Hematopoietic multipotent progenitor cell treated with erythropoietin and hydrocortisone succinate and interleukin-3 and kit ligand, for 17 days (in vitro differentiated cells): ENCODE results near the gene TMEM121.

Experiments
- DNase-seq: peaks from one replicate; pipeline ENCODE4 v3.0.0-alpha.2; 2015; ENCODE audit warnings: low spot score

TMEM121 gene

GRCh38 chr14:105498430-105499255 lies 27.7 kb upstream of the TMEM121 start:
- no peak for DNase-seq

GRCh38 chr14:105499256-105500035 lies 26.9 kb upstream of the TMEM121 start:
- no peak for DNase-seq

DNA sequence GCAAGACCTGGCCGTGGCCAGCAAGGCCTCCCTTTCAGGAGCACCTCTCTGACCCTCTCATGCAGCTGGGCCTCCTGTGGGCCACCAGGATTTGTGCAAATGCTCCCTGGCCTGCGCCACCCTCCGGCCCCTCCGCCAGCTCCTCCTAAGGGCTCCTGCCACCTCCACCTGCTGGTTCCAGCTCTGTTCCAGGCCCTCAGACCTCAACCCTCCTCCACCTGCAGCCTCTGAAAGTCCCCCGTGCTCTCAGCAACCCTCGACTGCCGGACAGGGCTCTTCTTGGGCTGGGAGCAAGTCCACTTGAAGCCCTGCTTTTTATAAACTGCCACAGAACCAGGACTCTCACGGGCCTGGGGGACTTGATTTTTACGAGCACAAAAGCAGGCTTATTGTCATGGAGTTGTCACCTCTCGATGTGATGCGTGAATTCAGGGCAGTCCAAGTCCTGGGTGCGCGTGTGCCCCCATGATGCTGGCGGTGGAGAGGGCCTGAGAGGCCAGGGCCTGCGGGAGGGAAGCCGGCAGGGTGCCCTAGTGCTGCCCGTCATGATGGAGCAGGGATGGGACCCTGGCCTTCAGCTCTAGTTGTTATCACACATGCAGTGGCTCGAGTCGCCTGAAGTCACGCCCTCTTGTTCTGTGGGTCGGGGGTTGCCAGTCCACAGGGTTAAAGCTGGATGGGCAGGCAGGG lies 26.2 kb upstream of the TMEM121 start:
- no peak for DNase-seq

DNA sequence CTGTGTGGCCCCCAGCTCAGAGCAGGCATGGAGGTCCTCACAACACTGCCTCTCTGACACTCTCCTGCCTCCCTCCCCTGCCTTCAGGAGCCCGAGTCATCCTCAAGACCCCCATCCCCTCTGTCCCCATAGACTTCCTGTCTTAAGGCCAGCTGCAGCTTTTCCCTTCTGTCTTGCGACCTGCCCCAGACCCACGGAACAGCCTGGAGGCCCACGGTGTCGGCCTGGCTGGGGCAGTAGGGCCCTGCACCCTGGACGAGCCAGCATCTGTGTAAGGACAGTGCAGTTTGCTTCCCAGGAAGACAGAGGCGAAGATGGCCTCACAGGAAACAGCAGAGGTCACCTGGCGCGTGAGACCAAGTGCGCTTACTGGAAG lies 25.7 kb upstream of the TMEM121 start:
- DNase-seq, result no peak

- no peak for DNase-seq
Measured at GRCh38 chr14:105501504-105502291, 24.7 kb upstream of the TMEM121 start.

DNA sequence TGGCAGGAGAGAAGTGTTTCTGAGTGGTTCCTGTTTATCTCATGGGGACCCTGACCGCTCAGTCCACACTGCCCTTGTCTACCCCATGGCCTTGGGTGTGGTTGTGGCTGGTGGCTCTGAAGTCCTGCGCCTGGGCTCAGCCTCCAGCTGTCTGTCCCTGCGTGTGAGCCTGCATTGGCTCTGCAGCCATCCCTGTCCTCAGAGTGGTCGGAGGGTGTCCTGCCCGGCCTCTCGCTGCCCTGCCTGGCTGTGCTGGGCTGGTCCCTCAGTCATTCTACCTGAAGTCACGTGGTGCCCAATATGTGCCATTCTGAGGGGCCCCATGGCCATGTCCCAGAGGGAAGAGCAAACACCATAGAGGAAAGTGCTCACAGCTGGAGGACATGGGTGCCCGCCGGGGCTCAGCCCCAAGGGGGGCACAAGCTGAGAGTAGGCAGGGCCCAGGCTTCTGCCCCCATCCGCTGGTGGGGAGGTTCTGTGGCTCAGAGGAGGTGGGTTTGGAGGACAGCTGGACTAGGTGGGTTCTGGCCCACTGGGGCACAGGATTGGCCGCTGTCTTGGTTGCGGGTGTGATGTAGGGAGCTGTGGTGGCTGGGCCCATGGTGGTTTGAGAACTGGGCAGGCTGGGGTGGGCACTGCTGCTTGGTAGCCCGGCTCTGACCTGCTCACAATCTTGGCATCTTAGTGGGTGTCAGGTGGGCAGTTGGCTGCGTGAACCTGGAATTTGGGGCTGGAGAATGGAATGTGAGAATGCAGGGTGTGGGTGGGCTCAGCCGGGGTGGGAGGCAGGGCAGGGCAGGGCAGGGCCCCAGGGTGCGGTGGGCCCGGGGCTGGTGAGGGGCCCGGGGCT lies 23.7 kb upstream of the TMEM121 start:
- no peak for DNase-seq

- DNase-seq, result no peak
Measured at GRCh38 chr14:105503296-105503640, 23.1 kb upstream of the TMEM121 start.

DNA sequence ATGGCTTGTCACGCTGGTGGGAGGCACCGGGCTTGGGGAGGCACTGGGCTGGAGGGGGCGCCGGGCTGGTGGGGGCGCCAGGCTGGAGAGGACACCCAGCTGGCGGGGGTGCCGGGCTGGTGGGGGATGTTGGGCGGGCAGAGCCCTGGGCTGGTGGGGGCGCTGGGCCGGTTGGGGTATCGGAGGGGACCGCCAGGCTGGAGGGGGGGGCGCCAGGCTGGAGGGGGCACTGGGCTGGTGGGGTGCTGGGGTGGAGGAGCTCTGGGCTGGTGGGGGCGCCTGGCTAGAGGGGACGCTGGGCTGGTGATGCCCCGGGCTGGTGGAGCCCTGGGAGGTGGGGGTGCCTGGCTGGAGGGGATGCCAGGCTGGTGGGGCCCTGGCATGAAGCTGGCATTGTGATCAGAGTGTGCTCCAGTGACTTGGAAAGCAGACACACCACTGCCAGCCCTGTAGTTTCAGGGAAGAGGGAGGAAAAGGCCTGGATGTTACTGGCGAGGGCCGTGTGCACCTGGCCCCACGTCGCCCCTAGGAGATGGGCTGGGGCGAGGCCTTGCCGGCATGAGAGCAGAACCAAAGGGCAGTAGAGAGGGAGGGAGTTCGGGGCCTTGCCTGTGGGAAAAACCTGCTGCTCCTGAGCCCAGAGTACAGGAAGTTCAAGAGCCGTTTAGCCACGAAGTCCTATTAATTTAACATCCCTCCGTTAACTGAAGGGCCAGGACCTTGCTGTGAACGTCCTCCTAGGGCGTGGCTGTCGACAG lies 22.3 kb upstream of the TMEM121 start:
- no peak for DNase-seq

GRCh38 chr14:105505101-105505500 lies 21.3 kb upstream of the TMEM121 start:
- no peak for DNase-seq

GRCh38 chr14:105507247-105507646 lies 19.1 kb upstream of the TMEM121 start:
- no peak for DNase-seq

DNA sequence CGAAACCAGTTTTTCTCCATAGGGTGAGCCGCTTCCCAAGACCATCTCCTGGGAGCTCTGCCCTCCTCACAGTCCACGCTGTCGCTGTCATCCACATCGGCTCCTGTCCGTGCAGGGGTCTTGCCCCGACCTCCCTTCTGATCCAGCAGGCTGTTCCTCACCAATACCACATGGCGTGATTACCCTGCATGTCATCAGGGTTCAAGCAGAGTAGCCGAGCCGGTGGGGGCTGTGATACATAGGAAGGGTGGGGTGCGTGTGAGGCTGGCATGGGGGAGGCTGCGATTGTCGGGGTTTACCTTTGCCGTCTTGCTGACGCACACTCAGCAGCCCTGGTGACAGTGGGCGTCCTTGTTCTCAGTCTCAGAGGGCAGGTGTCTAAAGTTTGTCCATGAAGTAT lies 18.3 kb upstream of the TMEM121 start:
- no peak for DNase-seq

- no peak for DNase-seq
Measured at GRCh38 chr14:105508601-105509000, 17.8 kb upstream of the TMEM121 start.

DNA sequence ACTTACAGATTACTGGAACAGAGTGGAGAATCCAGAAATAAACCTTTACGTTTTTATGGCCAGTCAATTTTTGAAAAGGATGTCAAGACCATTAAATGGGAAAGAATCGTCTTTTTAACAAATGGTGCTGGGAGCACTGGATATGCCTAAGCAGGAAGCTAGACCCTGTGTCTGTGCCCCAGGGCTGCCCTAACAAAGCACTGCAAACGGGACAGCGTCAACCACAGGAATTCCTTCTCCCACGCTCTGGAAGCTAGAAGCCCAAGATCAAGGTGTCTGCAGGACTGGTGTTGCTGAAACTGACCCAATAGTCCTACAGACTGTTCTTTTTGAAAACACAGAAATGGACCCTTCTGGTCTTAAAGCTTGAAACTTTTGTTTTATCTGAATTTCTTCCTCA lies 9.3 kb upstream of the TMEM121 start:
- DNase-seq, result no peak

- DNase-seq, result no peak
Measured at GRCh38 chr14:105519946-105520698, 6.3 kb upstream of the TMEM121 start.

DNA sequence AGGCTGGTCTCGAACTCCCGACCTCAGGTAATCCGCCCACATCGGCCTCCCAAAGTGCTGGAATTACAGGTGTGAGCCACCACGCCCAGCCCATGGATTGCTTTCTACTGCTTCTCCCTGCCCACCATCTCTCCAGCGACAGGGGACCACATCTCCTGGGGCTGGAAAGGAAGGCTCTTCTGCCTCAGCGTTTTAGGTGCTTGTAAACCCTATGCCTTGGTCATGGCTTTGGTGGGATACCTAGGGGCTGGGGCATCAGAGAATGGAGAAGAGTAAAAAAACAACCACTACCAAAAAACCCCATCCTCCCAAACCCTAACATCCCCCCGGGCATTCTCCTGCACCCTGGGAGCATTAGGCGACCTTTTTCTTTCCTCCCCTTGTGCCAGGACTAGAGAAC lies 1.1 kb upstream of the TMEM121 start:
- no peak for DNase-seq

DNA sequence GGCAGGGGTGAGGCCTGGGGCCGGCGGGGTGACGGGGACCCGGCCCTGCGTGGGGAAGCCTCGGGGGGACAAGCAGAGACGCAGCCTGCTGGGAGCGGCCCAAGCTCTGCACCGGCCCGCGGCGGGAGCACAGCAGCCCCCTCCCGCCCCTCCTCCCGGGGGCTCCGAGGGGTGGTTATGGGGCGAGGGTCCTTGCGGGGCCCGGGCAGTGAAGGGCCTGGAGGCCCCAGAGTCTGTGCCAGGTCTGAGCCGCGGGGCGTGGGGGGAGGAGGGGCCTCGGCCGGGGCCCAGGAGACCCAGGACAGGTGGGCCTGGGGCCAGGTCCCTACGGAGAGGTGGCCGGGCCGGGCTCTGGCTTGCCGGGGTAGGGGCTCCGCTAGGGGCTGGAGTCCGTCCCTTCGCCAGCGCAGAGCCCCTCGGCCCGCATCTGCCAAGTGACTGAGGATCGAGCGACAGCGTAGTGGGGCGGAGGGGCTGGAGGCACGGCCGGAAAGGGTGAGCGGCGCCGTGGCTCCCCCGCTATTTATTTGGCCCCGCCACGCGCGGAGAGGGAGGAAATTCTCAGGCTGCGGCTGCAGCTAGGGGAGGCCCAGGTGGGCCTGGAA lies 495 bp downstream of the TMEM121 start:
- DNase-seq, result no peak

GRCh38 chr14:105527381-105527825 lies 1.0 kb downstream of the TMEM121 start:
- no peak for DNase-seq

DNA sequence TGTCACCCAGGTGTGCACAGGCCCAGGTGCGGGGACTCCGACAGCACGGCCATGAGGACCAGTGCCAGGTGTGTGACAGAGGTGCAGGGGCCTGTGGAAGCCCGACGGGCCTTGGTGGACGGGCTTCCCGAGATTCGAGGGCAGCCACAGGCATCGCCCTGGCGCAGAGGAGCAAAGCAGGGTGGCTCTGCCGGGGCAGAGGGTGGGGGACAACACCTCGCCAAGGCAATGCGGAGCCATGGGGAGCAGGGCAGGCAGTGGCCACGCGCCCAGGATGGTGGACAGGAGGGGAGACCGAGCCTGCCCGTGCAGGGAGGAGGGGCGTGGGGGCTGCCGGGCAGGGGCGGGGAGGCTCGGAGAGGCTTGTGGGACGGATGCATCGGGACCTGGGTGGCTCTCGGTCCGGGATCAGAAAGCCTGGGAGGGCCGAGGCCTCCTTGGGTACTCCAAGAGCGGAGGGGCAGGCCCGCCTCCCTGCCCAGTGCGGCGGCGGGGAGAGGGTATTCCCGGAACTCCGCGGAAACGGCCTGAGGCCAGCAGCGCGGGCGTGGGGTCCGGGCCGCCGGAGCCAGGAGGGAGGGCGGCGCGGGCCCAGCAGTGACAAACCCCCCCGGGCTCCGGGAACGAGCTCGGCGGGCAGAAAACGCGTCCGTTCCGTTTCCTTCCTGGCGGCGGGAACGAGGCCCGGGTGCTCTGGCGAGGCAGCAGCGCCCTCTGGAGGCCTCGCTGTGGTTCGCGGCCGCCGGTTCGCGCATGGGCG lies 1.6 kb downstream of the TMEM121 start:
- DNase-seq, result peak; percentile 49
